ENCODE measurements around the gene PCBP1.
"Not testable (repeated sequence)": the region's sequence is repeated elsewhere in the genome, so short reads cannot be mapped to it uniquely, and the experiment has no call there.

The PCBP1 gene

DNA sequence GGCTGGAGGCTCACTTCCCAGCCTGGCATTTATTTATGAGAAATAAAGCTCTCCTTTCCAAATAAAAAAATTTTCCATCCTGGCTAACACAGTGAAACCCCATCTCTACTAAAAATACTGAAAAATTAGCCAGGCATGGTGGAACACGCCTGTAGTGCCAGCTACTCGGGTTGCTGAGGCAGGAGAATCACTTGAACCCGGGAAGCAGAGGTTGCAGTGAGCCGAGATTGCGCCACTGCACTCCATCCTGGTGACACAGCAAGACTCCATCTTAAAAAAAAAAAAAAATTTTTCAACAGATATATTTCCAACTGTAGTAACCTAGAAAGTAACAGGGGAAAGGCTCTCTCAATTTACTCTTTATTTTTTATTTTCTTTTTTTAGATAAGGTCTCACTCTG is 6.1 kb upstream of the PCBP1 start:
- DNase-seq (ENCODE audit: low read depth), result no peak

DNA sequence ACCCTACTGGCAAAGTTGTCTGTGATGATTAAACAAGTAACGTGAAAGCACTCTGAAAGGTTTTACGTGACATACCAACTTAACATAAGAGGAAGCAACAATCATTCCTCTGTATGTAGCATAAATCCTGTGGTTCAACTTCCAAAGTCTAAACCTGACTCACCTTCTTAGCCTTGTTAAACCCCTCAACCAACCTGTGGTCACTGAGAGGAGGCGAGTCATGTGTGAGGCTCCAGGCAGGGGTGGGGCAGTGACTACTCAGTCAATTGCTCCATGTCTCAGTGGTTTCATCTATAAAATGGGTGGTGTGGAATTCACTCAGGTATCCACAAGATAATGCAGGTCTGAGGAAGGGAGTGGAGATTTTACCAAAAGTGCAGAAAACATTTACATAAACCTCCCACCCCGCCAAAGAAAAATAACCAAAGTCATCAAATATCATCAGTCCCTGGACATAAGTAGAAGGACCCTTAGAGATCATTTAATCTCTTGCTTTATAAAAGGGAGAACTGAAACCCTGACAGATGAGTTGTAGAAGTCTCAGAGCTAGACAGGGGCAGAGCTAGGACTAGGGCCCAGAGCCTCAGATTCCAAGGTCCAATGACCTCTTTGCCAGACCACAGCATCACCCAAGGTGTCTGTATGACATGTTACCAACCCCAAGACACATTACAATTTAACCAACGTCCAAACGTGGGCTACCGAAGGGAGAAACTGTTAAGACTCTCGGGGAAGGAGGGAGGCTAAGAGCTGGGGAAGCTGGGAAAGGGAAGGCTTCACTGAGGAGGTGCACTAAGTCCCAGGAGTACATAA is 3.7 kb upstream of the PCBP1 start:
- DNase-seq (ENCODE audit: low read depth), result peak; percentile 43

GRCh38 chr2:70084973-70085710 is 2.1 kb upstream of the PCBP1 start:
- peak; percentile 73 for DNase-seq (ENCODE audit: low read depth)

DNA sequence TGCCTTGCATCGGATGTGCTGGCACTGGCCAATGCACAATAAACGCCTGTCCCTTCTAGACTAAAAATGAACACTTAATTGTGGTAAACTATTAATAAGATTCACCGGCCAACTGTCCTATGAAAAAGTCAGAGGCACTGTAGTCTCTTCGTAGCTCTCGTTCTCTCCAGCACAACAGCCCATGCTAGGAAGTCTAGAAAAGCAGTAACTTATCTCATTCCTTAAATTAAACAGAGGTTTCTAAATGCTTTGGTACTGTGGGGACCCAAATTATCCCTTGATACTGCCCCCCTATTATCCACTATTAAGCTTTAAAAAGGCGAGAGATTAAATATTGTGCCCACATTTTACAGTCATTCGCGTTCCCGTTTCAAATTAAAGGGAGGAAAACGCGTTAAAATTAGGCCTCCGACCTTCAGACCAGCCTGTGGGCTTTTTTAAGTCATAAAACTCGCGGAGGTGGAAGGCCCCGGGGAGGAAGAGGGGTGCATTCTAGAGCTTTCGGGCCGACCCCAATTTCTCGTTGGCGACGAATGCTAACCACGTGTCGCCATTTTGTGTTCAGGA is 1.5 kb upstream of the PCBP1 start:
- no peak for DNase-seq (ENCODE audit: low read depth)

DNA sequence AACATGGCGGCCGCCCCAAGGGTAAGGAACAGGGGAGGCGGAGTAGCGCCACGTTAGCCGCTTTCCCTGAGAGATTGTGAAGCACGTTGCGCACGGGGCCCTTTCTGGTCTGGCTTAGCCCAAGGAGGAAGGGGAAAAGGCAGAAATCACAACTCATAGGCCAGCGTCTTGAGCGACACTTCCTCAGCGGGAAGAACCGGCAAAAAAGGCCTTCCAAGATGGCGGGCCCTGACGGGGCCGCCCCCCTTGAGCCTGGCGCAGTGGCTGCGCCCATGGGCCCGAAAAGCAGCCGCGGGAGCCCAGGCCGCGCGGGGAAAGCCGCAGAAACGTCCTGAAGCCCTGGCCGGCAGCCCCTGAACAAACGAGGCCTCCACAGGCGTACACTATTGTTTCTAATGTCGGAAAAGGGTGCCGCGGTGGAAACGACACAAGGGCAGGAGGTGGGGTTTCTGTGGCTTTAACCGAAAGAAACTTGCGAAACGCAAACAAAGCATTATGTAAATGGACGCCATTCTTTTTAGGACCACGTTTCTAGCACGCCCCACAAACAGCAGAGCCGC is 919 bp upstream of the PCBP1 start:
- peak; percentile 62 for DNase-seq (ENCODE audit: low read depth)

DNA sequence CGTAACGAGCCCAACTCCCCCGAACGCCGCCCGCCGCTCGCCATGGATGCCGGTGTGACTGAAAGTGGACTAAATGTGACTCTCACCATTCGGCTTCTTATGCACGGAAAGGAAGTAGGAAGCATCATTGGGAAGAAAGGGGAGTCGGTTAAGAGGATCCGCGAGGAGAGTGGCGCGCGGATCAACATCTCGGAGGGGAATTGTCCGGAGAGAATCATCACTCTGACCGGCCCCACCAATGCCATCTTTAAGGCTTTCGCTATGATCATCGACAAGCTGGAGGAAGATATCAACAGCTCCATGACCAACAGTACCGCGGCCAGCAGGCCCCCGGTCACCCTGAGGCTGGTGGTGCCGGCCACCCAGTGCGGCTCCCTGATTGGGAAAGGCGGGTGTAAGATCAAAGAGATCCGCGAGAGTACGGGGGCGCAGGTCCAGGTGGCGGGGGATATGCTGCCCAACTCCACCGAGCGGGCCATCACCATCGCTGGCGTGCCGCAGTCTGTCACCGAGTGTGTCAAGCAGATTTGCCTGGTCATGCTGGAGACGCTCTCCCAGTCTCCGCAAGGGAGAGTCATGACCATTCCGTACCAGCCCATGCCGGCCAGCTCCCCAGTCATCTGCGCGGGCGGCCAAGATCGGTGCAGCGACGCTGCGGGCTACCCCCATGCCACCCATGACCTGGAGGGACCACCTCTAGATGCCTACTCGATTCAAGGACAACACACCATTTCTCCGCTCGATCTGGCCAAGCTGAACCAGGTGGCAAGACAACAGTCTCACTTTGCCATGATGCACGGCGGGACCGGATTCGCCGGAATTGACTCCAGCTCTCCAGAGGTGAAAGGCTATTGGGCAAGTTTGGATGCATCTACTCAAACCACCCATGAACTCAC is 673 bp downstream of the PCBP1 start:
- DNase-seq (ENCODE audit: low read depth), result no peak

GRCh38 chr2:70088598-70089219 is 1.4 kb downstream of the PCBP1 start:
- DNase-seq (ENCODE audit: low read depth), result no peak

DNA sequence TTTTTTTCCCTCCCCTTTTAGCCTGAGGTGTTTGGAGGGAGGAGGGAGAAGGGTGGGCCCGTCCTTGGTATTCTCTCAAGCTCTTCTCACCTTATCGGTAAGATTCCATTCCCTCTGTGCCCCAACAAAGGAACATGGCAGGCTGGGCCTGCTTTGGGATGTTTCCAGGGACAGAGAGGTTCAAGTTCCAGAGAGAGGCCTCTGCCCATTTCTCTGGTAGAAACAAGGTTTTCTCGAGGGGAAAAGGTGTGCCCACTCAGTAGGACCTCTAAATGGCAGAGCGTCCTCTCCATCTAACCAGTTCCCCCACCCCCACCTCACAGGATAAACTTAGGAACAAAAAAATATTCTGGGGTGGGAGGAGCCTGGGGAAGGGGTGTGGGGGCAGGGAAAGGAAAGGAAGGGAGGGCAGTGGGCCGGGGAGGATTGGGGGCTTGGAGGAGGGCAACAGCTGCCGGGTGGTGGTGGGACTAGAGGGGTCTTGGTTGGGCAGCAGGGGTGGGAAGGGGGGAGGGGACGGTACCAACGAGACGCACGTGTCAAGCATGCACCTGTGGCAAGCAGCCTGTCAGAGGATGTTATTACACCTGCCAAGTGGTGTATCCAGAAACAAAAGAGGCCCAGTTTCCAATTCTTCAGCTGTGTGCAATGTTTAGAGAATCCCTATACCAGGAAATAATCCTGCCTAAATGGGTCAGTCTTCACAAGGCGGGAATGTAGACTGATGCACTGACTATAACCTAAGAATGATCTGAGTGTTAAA is 2.1 kb downstream of the PCBP1 start:
- DNase-seq (ENCODE audit: low read depth), result no peak

- DNase-seq (ENCODE audit: low read depth), result no peak
Measured at GRCh38 chr2:70089983-70090525, 2.8 kb downstream of the PCBP1 start.

DNA sequence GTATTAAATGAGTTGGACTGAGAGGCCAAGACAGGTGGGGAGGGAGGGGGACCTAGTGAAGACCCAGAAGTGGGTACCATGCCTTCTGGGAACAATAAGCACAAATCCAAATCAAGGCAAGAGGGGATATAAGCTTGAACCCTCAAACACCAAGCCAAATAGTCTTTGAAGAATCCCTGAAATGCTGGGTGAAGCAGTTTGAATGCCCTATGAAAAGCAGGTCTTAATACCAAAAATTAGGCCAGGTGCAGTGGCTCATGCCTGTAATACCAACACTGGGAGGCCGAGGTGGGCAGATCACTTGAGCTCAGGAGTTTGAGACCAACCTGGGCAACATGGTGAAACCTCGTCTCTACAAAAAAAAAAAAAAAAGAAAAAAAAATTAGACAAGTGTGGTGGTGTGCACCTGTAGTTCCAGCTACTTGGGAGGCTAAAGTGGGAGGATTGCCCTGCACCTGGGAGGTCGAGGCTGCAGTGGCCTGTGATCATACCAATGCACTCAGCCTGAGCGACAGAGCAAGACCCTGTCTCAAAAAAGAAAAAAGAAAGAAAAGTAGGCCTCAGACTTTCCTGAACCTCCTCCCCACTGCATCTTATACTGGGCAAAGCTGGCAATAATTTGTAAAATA is 3.5 kb downstream of the PCBP1 start:
- no peak for DNase-seq (ENCODE audit: low read depth)

DNA sequence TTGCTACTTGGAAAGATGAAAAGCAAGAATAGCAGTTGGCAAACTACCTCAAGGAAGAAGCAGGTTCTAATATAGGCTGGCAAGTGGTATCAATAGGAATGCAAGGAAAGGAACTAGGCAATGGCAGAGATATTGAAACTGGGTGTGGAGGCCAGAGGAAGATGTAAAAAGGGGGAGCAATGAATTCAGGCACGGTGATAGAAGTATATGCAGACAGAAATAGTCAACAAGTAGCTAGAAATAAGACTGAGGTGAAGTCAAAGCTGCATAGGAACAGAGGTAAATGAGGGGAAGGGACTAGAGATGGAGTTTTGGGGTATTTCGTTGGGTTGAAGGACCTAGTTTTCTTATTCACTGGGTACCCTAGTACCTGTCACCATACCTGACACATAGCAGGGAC is 4.1 kb downstream of the PCBP1 start:
- no peak for DNase-seq (ENCODE audit: low read depth)

GRCh38 chr2:70091816-70092215 is 4.5 kb downstream of the PCBP1 start:
- DNase-seq (ENCODE audit: low read depth), result no peak

DNA sequence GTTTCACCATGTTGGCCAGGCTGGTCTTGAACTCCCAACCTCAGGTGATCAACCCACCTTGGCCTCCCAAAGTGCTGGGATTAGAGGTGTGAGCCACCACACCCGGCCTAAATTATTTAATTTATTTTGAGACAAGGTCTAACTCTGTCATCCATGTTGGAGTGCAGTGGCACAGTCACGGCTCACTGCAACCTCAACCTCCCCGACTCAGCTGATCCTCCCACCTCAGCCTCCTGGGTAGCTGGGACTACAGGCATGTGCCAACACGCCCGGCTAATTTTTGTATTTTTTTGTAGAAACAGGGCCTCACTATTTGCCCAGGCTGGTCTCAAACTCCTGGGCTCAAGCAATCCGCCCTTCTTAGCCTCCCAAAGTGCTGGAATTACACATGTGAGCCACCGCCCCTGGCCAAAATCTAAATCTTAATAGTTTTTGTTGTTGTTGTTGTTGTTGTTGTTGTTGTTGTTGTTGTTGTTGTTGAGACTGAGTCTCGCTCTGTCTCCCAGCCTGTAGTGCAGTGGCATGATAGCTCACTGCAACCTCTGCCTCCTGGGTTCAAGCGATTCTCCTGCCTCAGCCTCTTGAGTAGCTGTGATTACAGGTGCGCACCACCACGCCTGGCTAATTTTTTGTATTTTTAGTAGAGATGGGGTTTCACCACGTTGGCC is 5.4 kb downstream of the PCBP1 start:
- DNase-seq (ENCODE audit: low read depth), result not testable (repeated sequence)

DNA sequence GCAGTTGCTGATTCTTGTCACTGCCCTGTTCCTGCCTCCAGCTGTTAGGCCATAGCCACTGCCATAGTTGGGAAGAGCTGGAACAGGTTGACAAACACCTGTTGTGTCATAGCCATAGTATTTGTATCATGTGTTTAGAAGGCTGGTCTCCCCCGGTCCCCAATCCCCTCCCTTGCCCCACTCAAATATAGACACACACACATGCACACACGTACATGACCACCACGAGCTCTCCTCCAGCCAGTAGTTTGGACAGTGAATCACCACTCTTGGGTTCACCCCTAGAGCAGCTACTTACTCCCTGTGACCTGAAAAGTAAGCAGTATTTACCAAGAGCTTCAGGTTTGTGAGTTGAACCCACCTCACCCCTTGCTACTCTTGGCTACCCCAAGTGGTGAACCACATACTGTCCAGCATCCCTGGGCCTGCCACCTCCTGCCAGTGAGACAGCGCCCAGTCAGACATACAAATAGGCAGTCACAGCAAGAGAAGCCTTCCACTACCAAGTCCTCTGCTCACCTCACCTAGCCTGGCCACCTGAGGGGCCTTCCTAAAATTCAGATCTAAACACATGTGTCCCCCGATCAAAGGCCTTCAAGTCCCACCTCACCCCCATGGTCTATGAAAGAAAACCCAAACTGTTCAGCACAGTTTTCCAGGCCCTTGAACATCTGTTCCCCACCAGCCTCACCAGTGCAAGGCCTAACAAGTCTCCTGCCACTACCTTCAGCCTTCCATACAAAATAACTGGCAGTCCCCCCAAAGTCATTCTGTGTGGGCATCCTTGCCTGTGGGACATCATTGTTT is 7.1 kb downstream of the PCBP1 start:
- DNase-seq (ENCODE audit: low read depth), result no peak

- DNase-seq (ENCODE audit: low read depth), result peak; percentile 22
Measured at GRCh38 chr2:70094978-70095719, 7.9 kb downstream of the PCBP1 start.

GRCh38 chr2:70095720-70096670 is 8.7 kb downstream of the PCBP1 start:
- no peak for DNase-seq (ENCODE audit: low read depth)

All from T-helper 22 cell (primary cell).